ENCODE results near the gene EXOSC9.

DNA sequence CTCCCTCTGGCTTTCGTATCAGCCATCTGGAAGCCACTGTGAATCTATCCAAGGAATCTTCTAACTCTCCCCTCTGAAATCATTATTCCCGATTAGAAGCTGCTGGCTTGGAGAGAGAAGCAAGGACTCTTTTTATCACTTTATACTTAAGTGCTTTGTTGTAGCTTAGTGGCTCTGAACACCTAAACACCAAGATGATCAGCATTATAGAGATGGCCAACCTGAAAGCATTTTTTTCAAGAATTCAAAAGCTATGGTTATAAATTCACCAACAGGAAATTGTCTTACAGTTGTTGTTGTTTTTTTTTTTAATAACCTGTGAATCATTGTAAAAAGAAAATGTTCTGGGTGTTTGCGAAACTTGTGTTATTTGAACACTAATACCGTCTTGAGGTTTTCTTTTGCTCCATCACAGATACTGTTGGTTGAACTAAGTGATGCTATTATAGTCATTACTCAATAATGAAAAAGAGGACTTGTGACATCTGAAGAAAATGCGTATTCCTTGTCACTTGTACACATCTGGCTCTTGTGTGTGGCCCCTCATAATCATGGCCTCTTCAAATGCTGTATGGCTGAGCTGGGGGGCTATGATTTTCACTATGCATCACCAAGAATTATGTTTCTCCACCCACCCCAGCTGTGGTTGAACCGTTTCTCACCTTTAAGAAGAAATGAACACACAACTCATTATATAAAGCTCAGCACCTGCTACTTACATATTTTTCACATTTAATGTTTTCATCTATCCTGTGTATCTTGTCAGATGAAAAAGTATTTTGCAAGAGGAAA lies 24.3 kb upstream of the EXOSC9 start:
- TF ChIP-seq POLR2AphosphoS5 (IDR thresholded peaks at IDR 0.05; ENCODE audit: insufficient read depth in 1 of 2, low read depth in 1 of 2), result no peak
- TF ChIP-seq POLR2A (IDR thresholded peaks at IDR 0.05), result no peak
